Naive thymus-derived CD4-positive, alpha-beta T cell (primary cell): ENCODE data around the gene PEX10. TPM values are rescaled to one million over a fixed set of nuclear protein-coding genes. Genes with fewer than 3 reads are reported as not detected.

Experiments used
- ATAC-seq: fragments of 150-1000 bp; cut with Tn5 transposase; 2 replicates; pipeline ENCODE4 v1.10.0; 2021; ENCODE audit warnings: mild to moderate bottlenecking, moderate library complexity
- CTCF ChIA-PET: fragments of 350-600 bp; sonication (Branson Sonifier 250); formaldehyde crosslinking; loops from one replicate; lab custom pipeline; 2021; ENCODE audit warnings: antibody characterized with exemption; lab: Charles Lee
- POLR2A ChIA-PET: fragments of 350-600 bp; sonication (Branson Sonifier 250); formaldehyde crosslinking; loops from one replicate; lab custom pipeline; 2021; ENCODE audit warnings: antibody characterized with exemption, inconsistent platforms; lab: Charles Lee
- DNase-seq, 9 donors: peaks; one replicate each; pipeline versions ENCODE4 v3.0.0 to v3.0.0-alpha.2; 2020 to 2022; ENCODE audit warnings: mixed read lengths in 1 of 9
- H3K27ac ChIP-seq: one replicate; pipeline ENCODE4 v1.7.0; 2013; ENCODE audit warnings: mild to moderate bottlenecking, low read depth, low read length, moderate library complexity
- H3K27me3 ChIP-seq, 2 donors: one replicate each; pipeline ENCODE4 v1.7.0; 2013; ENCODE audit warnings: low read length in 2 of 2, mild to moderate bottlenecking in 2 of 2, moderate library complexity in 2 of 2; ENCODE audit not compliant: control insufficient read depth in 2 of 2, insufficient read depth in 2 of 2
- H3K36me3 ChIP-seq, 3 experiments: 1 replicate in 2 of 3; 2 replicates in 1 of 3; pipeline ENCODE4 v1.7.0; 2013; ENCODE audit warnings: low read length in 3 of 3, mild to moderate bottlenecking in 3 of 3, moderate library complexity in 1 of 3; ENCODE audit not compliant: insufficient read depth in 3 of 3, control insufficient read depth in 2 of 3
- H3K4me1 ChIP-seq, 2 donors: one replicate each; pipeline ENCODE4 v1.7.0; 2013; ENCODE audit warnings: low read length in 2 of 2, mild to moderate bottlenecking in 2 of 2, moderate library complexity in 1 of 2; ENCODE audit not compliant: control insufficient read depth in 2 of 2, insufficient read depth in 2 of 2
- H3K4me3 ChIP-seq: 2 replicates; pipeline ENCODE4 v1.7.0; 2013; ENCODE audit warnings: mild to moderate bottlenecking, low read length
- H3K9me3 ChIP-seq, 3 experiments: 1 replicate in 2 of 3; 2 replicates in 1 of 3; pipeline ENCODE4 v1.7.0; 2013; ENCODE audit warnings: low read length in 3 of 3; ENCODE audit not compliant: control insufficient read depth in 2 of 3
- H3K27ac Mint-ChIP-seq, 9 donors: one replicate each; pipeline ENCODE4 v1.8.0; 2020 to 2022; ENCODE audit warnings: mixed read lengths in 9 of 9, mild to moderate bottlenecking in 8 of 9, moderate library complexity in 5 of 9, inconsistent platforms in 2 of 9
- H3K27me3 Mint-ChIP-seq, 5 donors: one replicate each; pipeline ENCODE4 v1.8.0; 2021 to 2022; ENCODE audit warnings: mixed read lengths in 5 of 5, mild to moderate bottlenecking in 1 of 5
- H3K36me3 Mint-ChIP-seq, 5 donors: one replicate each; pipeline ENCODE4 v1.8.0; 2020 to 2022; ENCODE audit warnings: mixed read lengths in 5 of 5, mild to moderate bottlenecking in 3 of 5, inconsistent platforms in 1 of 5
- H3K4me1 Mint-ChIP-seq, 7 donors: one replicate each; pipeline ENCODE4 v1.8.0; 2020 to 2022; ENCODE audit warnings: mixed read lengths in 7 of 7, mild to moderate bottlenecking in 3 of 7, inconsistent platforms in 1 of 7
- H3K4me3 Mint-ChIP-seq, 10 donors: one replicate each; pipeline ENCODE4 v1.8.0; 2020 to 2022; ENCODE audit warnings: mild to moderate bottlenecking in 10 of 10, mixed read lengths in 10 of 10, moderate library complexity in 6 of 10, inconsistent platforms in 2 of 10
- H3K9me3 Mint-ChIP-seq, 11 donors: one replicate each; pipeline ENCODE4 v1.8.0; 2020 to 2022; ENCODE audit warnings: mixed read lengths in 11 of 11, mild to moderate bottlenecking in 4 of 11, inconsistent platforms in 1 of 11, moderate library complexity in 1 of 11
- intact Hi-C, 2 donors: fragments of 100-400 bp; cut with micrococcal nuclease; formaldehyde crosslinking; loops; one replicate each; pipeline ENCODE4 v1.15.1; 2023
- polyA plus RNA-seq, 2 donors: library from polyadenylated mRNA; unstranded; fragments of 300-500 nt; fragmentation: Illumina TruSeq; gene quantifications; one replicate each; pipeline ENCODE4 v1.2.3, GENCODE V29; 2021
- total RNA-seq, 6 experiments: library from RNA in 5 of 6; stranded (reverse) in 5 of 6; gene quantifications; 1 replicate in 5 of 6; 2 replicates in 1 of 6; pipeline ENCODE4 v1.2.3 and lab custom pipeline; 2021 to 2026

PEX10 gene
- total and polyA plus RNA-seq, 7 experiments from 2014 or later: 8.7 to 14.9 (median 11.4) TPM

DNA sequence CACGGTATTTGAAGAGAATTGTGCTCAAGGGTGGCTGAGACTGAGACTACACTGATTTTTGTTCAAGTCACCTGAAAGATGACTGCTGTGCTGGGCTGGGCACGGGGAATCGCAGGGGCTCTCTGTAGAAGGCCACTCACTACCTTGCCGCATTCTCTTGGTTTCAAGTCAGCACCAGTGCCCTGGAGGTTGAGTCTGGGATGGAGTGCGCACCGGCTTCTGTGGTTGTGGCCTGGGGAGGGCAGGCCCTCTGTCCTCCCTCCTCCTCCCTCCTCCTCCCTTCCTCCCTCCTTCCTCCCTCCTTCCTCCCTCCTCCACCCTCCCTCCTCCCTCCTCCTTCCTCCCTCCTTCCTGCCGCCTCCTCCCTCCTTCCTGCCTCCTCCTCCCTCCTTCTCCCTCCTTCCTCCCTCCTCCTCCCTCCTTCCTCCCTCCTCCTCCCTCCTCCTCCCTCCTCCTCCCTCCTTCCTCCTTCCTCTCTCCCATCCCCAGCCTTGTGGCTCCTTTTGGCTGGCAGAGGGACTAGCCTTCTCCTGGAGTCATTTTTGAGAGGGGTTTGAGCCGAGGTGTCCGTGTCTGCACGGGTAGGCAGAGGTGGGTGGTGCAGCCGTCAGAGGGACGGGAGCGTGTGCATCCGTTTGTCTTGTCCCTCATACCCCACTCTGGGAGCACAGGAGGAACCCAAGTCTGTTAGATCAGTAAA, 11.3 kb downstream of the PEX10 start:
- H3K27me3 ChIP-seq: no peaks in the 10 kb centered on the region
- H3K36me3 ChIP-seq: peaks cover 19 to 95% (median 26%) of the 10 kb centered on the region in 3 experiments
- CTCF ChIA-PET: no interaction called here
- H3K27ac ChIP-seq: peak overlapping the region; percentile 17
- intact Hi-C loops: no loop called here
- no peak for DNase-seq
- no peaks in the 10 kb centered on the region for H3K9me3 ChIP-seq
- no peaks in the 10 kb centered on the region for H3K4me1 ChIP-seq
- no peak overlapping the region for H3K4me3 ChIP-seq
- H3K4me3 Mint-ChIP-seq: no peak overlapping the region
- POLR2A ChIA-PET: interaction anchor here (3.4 kb wide), 1 partner anchor 9 kb away, joined by 12 read pairs; the partner anchor contains the start of genes MORN1 and RER1
- peak overlapping the region in 5 of 9 donors; percentile 36 to 56 (median 46) for H3K27ac Mint-ChIP-seq
- peaks cover 0 to 34% (median 15%) of the 10 kb centered on the region in 7 donors for H3K4me1 Mint-ChIP-seq
- no peak for ATAC-seq
- H3K9me3 Mint-ChIP-seq: no peaks in the 10 kb centered on the region
- H3K36me3 Mint-ChIP-seq: peaks cover 4 to 43% (median 22%) of the 10 kb centered on the region in 5 donors
- H3K27me3 Mint-ChIP-seq: no peaks in the 10 kb centered on the region

DNA sequence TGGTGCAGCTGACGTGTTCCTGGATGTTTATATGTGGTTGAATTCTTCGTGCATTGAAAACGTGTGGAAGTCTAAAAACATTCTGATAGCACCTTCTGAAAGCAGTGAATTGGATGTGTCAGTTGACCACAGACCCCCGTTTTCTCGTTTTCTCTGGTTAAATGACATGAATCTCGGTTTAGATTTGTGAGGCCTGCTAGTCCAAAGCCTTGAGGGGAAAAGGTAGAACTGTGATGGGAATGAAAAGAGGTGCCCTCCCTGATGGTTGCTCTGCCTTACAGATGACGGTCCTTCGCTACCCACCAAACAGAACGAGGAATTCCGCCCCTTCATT, 11.8 kb downstream of the PEX10 start:
- Mint-ChIP-seq H3K4me1 (peaks cover 0 to 34% (median 18%) of the 10 kb centered on the region in 7 donors), H3K27ac (peak overlapping the region in 5 of 9 donors; percentile 16 to 63 (median 46)), H3K4me3 (no peak overlapping the region), H3K36me3 (peaks cover 4 to 43% (median 22%) of the 10 kb centered on the region in 5 donors), H3K9me3 (no peaks in the 10 kb centered on the region), H3K27me3 (no peaks in the 10 kb centered on the region)
- ATAC-seq: no peak
- Histone ChIP-seq H3K36me3 (peaks cover 19 to 95% (median 31%) of the 10 kb centered on the region in 3 experiments), H3K4me1 (no peaks in the 10 kb centered on the region), H3K27ac (peak overlapping the region; percentile 1), H3K27me3 (no peaks in the 10 kb centered on the region), H3K4me3 (no peak overlapping the region), H3K9me3 (no peaks in the 10 kb centered on the region)
- CTCF ChIA-PET: no interaction called here
- POLR2A ChIA-PET: interaction anchor here (3.4 kb wide), 1 partner anchor 9 kb away, joined by 12 read pairs; the partner anchor contains the start of genes MORN1 and RER1
- no peak for DNase-seq
- intact Hi-C loops: no loop called here

DNA sequence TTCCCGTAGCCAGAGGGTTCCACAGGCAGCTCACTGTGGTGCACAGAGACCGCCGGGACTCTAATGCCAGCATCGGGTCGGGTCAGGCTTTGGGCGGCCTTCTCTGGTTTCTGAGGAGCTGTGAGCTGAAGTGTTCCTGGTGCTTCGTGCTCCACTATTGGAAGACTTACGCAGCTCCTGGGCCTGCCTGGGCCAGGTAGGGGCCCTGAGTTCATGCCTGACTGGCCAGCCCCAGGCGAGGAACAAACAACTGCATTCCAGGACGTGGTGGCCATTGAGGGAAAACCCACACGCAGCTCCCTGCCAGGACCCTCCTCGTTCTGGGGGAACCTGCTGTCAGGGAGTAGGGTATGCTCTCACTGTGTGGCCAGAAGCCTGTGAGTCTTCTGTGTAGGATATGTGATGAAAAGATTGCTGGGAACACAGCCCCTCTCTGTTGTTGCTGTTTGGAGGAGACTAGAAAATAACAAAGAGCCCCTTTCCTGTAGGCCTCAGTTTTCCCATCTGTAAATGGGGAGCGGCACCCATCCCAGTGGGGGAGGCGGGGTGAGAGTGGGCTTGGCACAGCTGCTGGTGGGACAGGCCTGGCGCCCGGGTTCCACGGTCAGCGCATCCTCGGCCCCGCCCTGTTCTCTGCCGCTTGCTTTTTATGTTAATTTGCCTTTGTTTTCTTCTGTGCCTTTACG, 12.3 kb downstream of the PEX10 start:
- Mint-ChIP-seq H3K27me3 (no peaks in the 10 kb centered on the region), H3K4me3 (no peak overlapping the region), H3K4me1 (peaks cover 0 to 36% (median 22%) of the 10 kb centered on the region in 7 donors), H3K27ac (peak overlapping the region in 6 of 9 donors; percentile 17 to 63 (median 52)), H3K9me3 (no peaks in the 10 kb centered on the region), H3K36me3 (peaks cover 4 to 44% (median 22%) of the 10 kb centered on the region in 5 donors)
- H3K4me1 ChIP-seq: peaks cover 0 to 3% of the 10 kb centered on the region in 2 donors
- intact Hi-C loops: no loop called here
- ATAC-seq (no peak), DNase-seq (no peak)
- no peaks in the 10 kb centered on the region for H3K27me3 ChIP-seq
- peaks cover 19 to 95% (median 31%) of the 10 kb centered on the region in 3 experiments for H3K36me3 ChIP-seq
- H3K27ac ChIP-seq: peak overlapping the region; percentile 1
- H3K4me3 ChIP-seq: no peak overlapping the region
- POLR2A ChIA-PET: interaction anchor here (3.4 kb wide), 1 partner anchor 8 kb away, joined by 12 read pairs; the partner anchor contains the start of genes MORN1 and RER1
- CTCF ChIA-PET: no interaction called here
- H3K9me3 ChIP-seq: no peaks in the 10 kb centered on the region

DNA sequence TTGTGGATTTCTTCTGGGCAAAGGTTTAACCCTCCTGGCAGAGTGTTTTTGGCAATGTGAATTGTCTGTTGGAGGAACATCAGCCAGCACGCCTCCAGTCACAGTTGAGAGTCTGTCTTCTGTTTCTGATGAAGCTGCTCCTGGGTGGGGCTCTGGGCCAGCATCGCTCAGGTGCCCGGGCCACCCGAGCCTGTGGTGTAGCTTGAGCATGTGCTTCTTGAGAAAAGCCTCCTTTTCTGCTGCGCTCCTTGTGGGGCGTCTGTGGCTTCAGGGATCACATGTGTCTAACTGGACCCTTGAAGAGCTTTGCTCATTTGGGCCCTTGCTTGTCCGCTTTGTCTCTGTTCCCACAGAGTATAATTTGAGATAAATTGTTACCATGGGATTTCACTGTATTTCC, 13.5 kb downstream of the PEX10 start:
- H3K27ac ChIP-seq: no peak overlapping the region
- POLR2A ChIA-PET: interaction anchor here (0.7 kb wide), 1 partner anchor 17 kb away, joined by 3 read pairs; no protein-coding TSS in a partner anchor
- no peak for DNase-seq
- H3K27me3 Mint-ChIP-seq: no peaks in the 10 kb centered on the region
- H3K27me3 ChIP-seq: no peaks in the 10 kb centered on the region
- peaks cover 12 to 89% (median 31%) of the 10 kb centered on the region in 3 experiments for H3K36me3 ChIP-seq
- H3K4me1 ChIP-seq: peaks cover 7 to 10% of the 10 kb centered on the region in 2 donors
- no peak overlapping the region for H3K4me3 ChIP-seq
- no peaks in the 10 kb centered on the region for H3K9me3 Mint-ChIP-seq
- peaks cover 6 to 48% (median 33%) of the 10 kb centered on the region in 7 donors for H3K4me1 Mint-ChIP-seq
- no peaks in the 10 kb centered on the region for H3K9me3 ChIP-seq
- peak overlapping the region in 7 of 9 donors; percentile 17 to 66 (median 38) for H3K27ac Mint-ChIP-seq
- CTCF ChIA-PET: no interaction called here
- H3K36me3 Mint-ChIP-seq: peaks cover 4 to 49% (median 19%) of the 10 kb centered on the region in 5 donors
- no peak overlapping the region for H3K4me3 Mint-ChIP-seq
- intact Hi-C loops: no loop called here
- no peak for ATAC-seq

DNA sequence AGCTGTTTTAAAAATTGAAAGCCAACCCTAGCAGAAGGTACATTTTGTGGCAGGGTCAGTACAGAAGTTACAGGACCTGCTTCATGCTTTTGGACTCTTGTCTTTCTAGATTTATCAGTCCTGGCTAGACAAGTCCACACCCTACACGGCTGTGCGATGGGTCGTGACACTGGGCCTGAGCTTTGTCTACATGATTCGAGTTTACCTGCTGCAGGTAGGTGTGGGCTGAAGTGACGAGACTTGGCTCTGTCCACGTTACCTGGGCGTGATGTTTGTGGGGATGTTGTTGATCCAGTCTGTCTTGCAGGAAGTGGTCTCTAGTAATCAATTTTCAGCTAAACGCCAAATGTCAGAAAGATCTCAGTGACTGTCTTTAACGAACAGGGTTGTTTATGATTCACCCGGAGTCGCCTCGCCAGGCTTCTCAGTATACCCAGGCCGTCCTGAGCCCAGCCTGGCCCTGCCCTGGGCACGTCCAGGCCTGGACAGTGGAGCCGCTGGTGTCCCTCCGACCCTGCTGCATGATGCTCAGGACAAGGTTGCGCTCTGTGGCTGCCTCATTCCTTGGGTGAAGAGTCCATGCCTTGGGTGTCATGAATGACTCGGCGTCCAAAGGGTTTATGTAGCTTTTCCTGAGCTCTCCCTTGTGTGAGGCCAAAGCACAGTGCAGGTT, 15.2 kb downstream of the PEX10 start:
- H3K36me3 Mint-ChIP-seq: peaks cover 4 to 50% (median 16%) of the 10 kb centered on the region in 5 donors
- CTCF ChIA-PET: interaction anchor here (1.3 kb wide), 1 partner anchor 202 kb away, joined by 3 read pairs; the partner anchor contains the start of gene FAAP20
- no peaks in the 10 kb centered on the region for H3K27me3 Mint-ChIP-seq
- Histone ChIP-seq H3K36me3 (peaks cover 12 to 82% (median 25%) of the 10 kb centered on the region in 3 experiments), H3K9me3 (no peaks in the 10 kb centered on the region), H3K27ac (peak overlapping the region; percentile 36), H3K4me1 (peaks cover 23 to 27% of the 10 kb centered on the region in 2 donors), H3K4me3 (no peak overlapping the region), H3K27me3 (no peaks in the 10 kb centered on the region)
- intact Hi-C loops: no loop called here
- H3K27ac Mint-ChIP-seq: peak overlapping the region in 1 of 9 donors; percentile 36
- POLR2A ChIA-PET: no interaction called here
- ATAC-seq (no peak), DNase-seq (no peak)
- no peak overlapping the region for H3K4me3 Mint-ChIP-seq
- H3K9me3 Mint-ChIP-seq: no peaks in the 10 kb centered on the region
- H3K4me1 Mint-ChIP-seq: peaks cover 23 to 59% (median 48%) of the 10 kb centered on the region in 7 donors

DNA sequence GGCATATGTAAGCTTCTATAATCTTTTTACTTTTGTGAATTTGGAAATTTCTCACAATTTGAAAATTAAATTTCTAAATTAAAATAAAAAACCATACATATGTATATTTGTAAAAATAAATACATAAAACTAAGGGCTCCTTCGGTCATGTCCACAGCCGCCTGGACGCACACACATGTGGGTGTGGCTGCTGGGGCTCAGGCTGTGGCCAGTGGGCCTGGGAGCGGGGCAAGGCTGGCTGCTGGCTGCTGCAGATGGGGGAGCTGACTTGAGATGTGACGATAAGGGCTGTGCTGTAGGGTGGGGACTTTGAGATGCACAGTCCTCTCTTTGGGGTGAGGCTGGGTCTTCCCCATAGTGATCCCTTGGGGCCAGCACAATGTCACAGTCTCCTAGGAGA, 15.9 kb downstream of the PEX10 start:
- H3K9me3 ChIP-seq: no peaks in the 10 kb centered on the region
- H3K4me3 ChIP-seq: no peak overlapping the region
- peak overlapping the region in 1 of 9 donors; percentile 47 for H3K27ac Mint-ChIP-seq
- peaks cover 12 to 75% (median 25%) of the 10 kb centered on the region in 3 experiments for H3K36me3 ChIP-seq
- no peaks in the 10 kb centered on the region for H3K27me3 ChIP-seq
- H3K4me3 Mint-ChIP-seq: peak overlapping the region in 1 of 10 donors; percentile 14
- POLR2A ChIA-PET: no interaction called here
- ATAC-seq: no peak
- peaks cover 23 to 54% (median 48%) of the 10 kb centered on the region in 7 donors for H3K4me1 Mint-ChIP-seq
- H3K9me3 Mint-ChIP-seq: no peaks in the 10 kb centered on the region
- peaks cover 4 to 44% (median 13%) of the 10 kb centered on the region in 5 donors for H3K36me3 Mint-ChIP-seq
- H3K27me3 Mint-ChIP-seq: no peaks in the 10 kb centered on the region
- CTCF ChIA-PET: interaction anchor here (0.6 to 1.3 kb wide), 2 partner anchors 202 to 247 kb away, joined by 3 to 4 read pairs; partner anchors contain the start of gene FAAP20
- intact Hi-C loops: no loop called here
- peaks cover 23 to 27% of the 10 kb centered on the region in 2 donors for H3K4me1 ChIP-seq
- DNase-seq: no peak
- H3K27ac ChIP-seq: no peak overlapping the region
